OCI-LY1 (cell line): ENCODE data around the gene ZFP64.
"Not testable (repeated sequence)": the region's sequence is repeated elsewhere in the genome, so short reads cannot be mapped to it uniquely, and the experiment has no call there.

Source experiments
- H2AFZ ChIP-seq: fragments of 200-600 bp; sonication (generic), shearing (Covaris generic); 2 replicates; pipeline ENCODE4 v1.6.0; 2014; ENCODE audit warnings: antibody characterized with exemption, mild to moderate bottlenecking, low read length
- H3F3A ChIP-seq: fragments of 200-600 bp; sonication (generic), shearing (Covaris generic); 2 replicates; pipeline ENCODE4 v1.6.0; 2014; ENCODE audit warnings: mild to moderate bottlenecking, antibody characterized with exemption, low read length, moderate library complexity; ENCODE audit not compliant: insufficient read depth
- H3K27ac ChIP-seq: fragments of 200-600 bp; sonication (generic); 2 replicates; pipeline ENCODE4 v1.5.1; 2014; ENCODE audit warnings: low read length, mixed run types, mild to moderate bottlenecking, low read depth; ENCODE audit not compliant: poor library complexity, severe bottlenecking
- H3K27me3 ChIP-seq: fragments of 200-600 bp; sonication (generic); 2 replicates; pipeline ENCODE4 v1.6.0; 2014; ENCODE audit warnings: antibody characterized with exemption, mild to moderate bottlenecking, low read length, moderate library complexity; ENCODE audit not compliant: insufficient read depth
- H3K36me3 ChIP-seq: fragments of 200-600 bp; sonication (generic); 2 replicates; pipeline ENCODE4 v1.6.1; 2014; ENCODE audit warnings: mild to moderate bottlenecking, antibody characterized with exemption, low read length, moderate library complexity, mixed read lengths; ENCODE audit not compliant: insufficient read depth
- H3K4me1 ChIP-seq: fragments of 200-600 bp; sonication (generic); 2 replicates; pipeline ENCODE4 v1.5.1; 2014; ENCODE audit warnings: mild to moderate bottlenecking, low read length, moderate library complexity; ENCODE audit not compliant: insufficient read depth, severe bottlenecking
- H3K4me2 ChIP-seq: fragments of 200-600 bp; sonication (generic), shearing (Covaris generic); 2 replicates; pipeline ENCODE4 v1.6.1; 2014; ENCODE audit warnings: low read length
- H3K4me3 ChIP-seq: fragments of 200-600 bp; sonication (generic); 2 replicates; pipeline ENCODE4 v1.5.1; 2014; ENCODE audit warnings: low read length, low read depth, mild to moderate bottlenecking, mixed read lengths; ENCODE audit not compliant: poor library complexity, severe bottlenecking
- H3K79me2 ChIP-seq: fragments of 200-600 bp; shearing (Covaris generic); 2 replicates; pipeline ENCODE4 v1.6.1; 2016; ENCODE audit warnings: mixed run types, low read length, mixed read lengths; ENCODE audit not compliant: insufficient read depth
- H3K9ac ChIP-seq: fragments of 200-600 bp; sonication (generic), shearing (Covaris generic); 2 replicates; pipeline ENCODE4 v1.6.1; 2014; ENCODE audit warnings: mild to moderate bottlenecking, low read length, mixed read lengths
- H3K9me2 ChIP-seq: fragments of 200-600 bp; sonication (generic), shearing (Covaris generic); 2 replicates; pipeline ENCODE4 v1.6.1; 2014; ENCODE audit warnings: low read depth, mild to moderate bottlenecking, low read length, mixed read lengths
- H3K9me3 ChIP-seq: fragments of 200-600 bp; shearing (Covaris generic); 2 replicates; pipeline ENCODE4 v1.6.1; 2014; ENCODE audit warnings: low read length, mixed read lengths
- H4K20me1 ChIP-seq: fragments of 200-600 bp; sonication (generic), shearing (Covaris generic); 2 replicates; pipeline ENCODE4 v1.6.0; 2016; ENCODE audit warnings: mild to moderate bottlenecking, low read length; ENCODE audit not compliant: insufficient read depth
- EZH2 ChIP-seq: fragments of 200-600 bp; sonication (generic), shearing (Covaris generic); IDR thresholded peaks from 2 replicates; pipeline ENCODE4 v1.8.0; 2017; ENCODE audit warnings: borderline replicate concordance, mixed run types, mild to moderate bottlenecking, antibody characterized with exemption, low read length, moderate library complexity, mixed read lengths
- TF ChIP-seq, protein P1 (sequence below): fragments of 200-600 bp; sonication (generic), shearing (Covaris generic); IDR thresholded peaks from 2 replicates; pipeline ENCODE4 v1.5.1; 2017; ENCODE audit warnings: mild to moderate bottlenecking, antibody characterized with exemption, low read length, moderate library complexity, mixed read lengths

ZFP64 gene

GRCh38 chr20:52142757-52143156 is 48.8 kb downstream of the ZFP64 start:
- no peaks in the 10 kb centered on the region for H3K9me2 ChIP-seq
- no peaks in the 10 kb centered on the region for H3K4me1 ChIP-seq
- no peaks in the 10 kb centered on the region; the same call in 1 of the 2 replicates for H3K36me3 ChIP-seq
- no peak overlapping the region for H3K4me3 ChIP-seq
- H4K20me1 ChIP-seq = no peaks in the 10 kb centered on the region
- no peak overlapping the region for H2AFZ ChIP-seq
- H3K9ac ChIP-seq = no peak overlapping the region
- no peak overlapping the region for H3K4me2 ChIP-seq
- H3K79me2 ChIP-seq = no peaks in the 10 kb centered on the region
- no peaks in the 10 kb centered on the region for H3F3A ChIP-seq
- H3K27ac ChIP-seq = no peak overlapping the region
- TF ChIP-seq EZH2 = no peak
- TF ChIP-seq, protein P1, sequence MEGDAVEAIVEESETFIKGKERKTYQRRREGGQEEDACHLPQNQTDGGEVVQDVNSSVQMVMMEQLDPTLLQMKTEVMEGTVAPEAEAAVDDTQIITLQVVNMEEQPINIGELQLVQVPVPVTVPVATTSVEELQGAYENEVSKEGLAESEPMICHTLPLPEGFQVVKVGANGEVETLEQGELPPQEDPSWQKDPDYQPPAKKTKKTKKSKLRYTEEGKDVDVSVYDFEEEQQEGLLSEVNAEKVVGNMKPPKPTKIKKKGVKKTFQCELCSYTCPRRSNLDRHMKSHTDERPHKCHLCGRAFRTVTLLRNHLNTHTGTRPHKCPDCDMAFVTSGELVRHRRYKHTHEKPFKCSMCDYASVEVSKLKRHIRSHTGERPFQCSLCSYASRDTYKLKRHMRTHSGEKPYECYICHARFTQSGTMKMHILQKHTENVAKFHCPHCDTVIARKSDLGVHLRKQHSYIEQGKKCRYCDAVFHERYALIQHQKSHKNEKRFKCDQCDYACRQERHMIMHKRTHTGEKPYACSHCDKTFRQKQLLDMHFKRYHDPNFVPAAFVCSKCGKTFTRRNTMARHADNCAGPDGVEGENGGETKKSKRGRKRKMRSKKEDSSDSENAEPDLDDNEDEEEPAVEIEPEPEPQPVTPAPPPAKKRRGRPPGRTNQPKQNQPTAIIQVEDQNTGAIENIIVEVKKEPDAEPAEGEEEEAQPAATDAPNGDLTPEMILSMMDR = no peak
- no peaks in the 10 kb centered on the region for H3K27me3 ChIP-seq
- no peaks in the 10 kb centered on the region for H3K9me3 ChIP-seq

DNA sequence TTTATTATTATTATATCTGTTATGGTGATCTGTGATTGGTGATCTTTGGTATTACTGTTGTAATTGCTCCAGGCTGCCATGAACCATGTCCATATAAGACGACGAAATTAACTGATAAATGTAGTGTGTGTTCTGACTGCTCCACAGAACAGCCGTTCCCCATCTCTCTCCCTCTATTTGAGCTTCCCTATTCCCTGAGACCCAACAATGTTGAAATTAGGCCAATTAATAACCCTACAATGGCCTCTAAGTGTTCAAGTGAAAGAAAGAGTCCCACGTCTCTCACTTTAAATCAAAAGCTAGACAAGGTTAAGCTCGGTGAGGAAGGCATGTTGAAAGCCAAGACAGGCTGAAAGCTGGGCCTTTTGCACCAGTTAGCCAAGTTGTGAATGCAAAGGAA is 51.6 kb downstream of the ZFP64 start:
- Histone ChIP-seq H3K9me2 (no peaks in the 10 kb centered on the region), H3F3A (no peaks in the 10 kb centered on the region), H3K9ac (no peak overlapping the region), H2AFZ (no peak overlapping the region), H3K4me1 (no peaks in the 10 kb centered on the region), H3K27me3 (no peaks in the 10 kb centered on the region), H4K20me1 (no peaks in the 10 kb centered on the region), H3K4me2 (no peak overlapping the region), H3K9me3 (no peaks in the 10 kb centered on the region), H3K36me3 (no peaks in the 10 kb centered on the region), H3K79me2 (no peaks in the 10 kb centered on the region), H3K4me3 (no peak overlapping the region), H3K27ac (no peak overlapping the region)
- TF ChIP-seq, protein P1 = no peak
- no peak for TF ChIP-seq EZH2

- Histone ChIP-seq H4K20me1 (no peaks in the 10 kb centered on the region), H3K4me2 (no peak overlapping the region), H3F3A (no peaks in the 10 kb centered on the region), H3K27ac (no peak overlapping the region), H3K27me3 (no peaks in the 10 kb centered on the region), H3K9me2 (no peaks in the 10 kb centered on the region), H3K4me3 (no peak overlapping the region), H3K36me3 (no peaks in the 10 kb centered on the region), H2AFZ (no peak overlapping the region), H3K79me2 (no peaks in the 10 kb centered on the region), H3K9ac (no peak overlapping the region), H3K9me3 (no peaks in the 10 kb centered on the region), H3K4me1 (no peaks in the 10 kb centered on the region)
- TF ChIP-seq, protein P1 = no peak
- no peak for TF ChIP-seq EZH2
These were observed 53.7 kb downstream of the ZFP64 start for GRCh38 chr20:52137850-52138249.

DNA sequence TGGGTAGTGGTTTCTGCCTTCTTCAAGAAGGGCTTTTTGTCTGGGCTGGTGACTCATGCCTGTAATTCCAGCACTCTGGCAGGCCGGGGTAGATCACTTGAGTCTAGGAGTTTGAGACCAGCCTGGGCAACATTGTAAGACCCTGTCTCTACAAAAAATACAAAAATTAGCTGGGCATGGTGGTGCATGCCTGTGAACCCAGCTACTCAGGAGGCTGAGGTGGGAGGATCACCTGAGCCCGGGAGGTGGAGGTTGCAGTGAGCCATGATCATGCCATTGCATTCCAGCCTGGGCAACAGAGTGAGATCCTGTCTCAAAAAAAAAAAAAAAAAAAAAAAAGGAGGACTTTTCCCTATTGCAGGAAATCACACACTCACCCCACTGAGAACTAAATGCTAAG is 57.9 kb downstream of the ZFP64 start:
- not testable (repeated sequence) for H3K27me3 ChIP-seq

More for the DNA sequence above, 57.9 kb downstream of the ZFP64 start:
- H3K27ac ChIP-seq, H3K79me2 ChIP-seq, H3K9ac ChIP-seq, H3K4me1 ChIP-seq, H3K9me2 ChIP-seq, H3K4me2 ChIP-seq, H2AFZ ChIP-seq, H4K20me1 ChIP-seq, H3K36me3 ChIP-seq, H3F3A ChIP-seq, H3K9me3 ChIP-seq, H3K4me3 ChIP-seq: not testable (repeated sequence)
